H9 (cell line): ENCODE measurements around the gene UVSSA. TPM values are rescaled to one million over a fixed set of nuclear protein-coding genes. Genes with fewer than 3 reads are reported as not detected.

Experiments
- DNase-seq: peaks from one replicate; pipeline ENCODE4 v3.0.0-alpha.2; 2017
- H2AFZ ChIP-seq: one replicate; pipeline ENCODE4 v1.6.1; 2013; ENCODE audit warnings: mild to moderate bottlenecking, low read length, control low read depth, moderate library complexity
- H2AK5ac ChIP-seq: 2 replicates; pipeline ENCODE4 v1.6.1; 2013; ENCODE audit warnings: low read length, control low read depth, mixed read lengths; ENCODE audit not compliant: insufficient read length
- H2BK120ac ChIP-seq: one replicate; pipeline ENCODE4 v1.6.1; 2013; ENCODE audit warnings: low read depth, mild to moderate bottlenecking, low read length, control low read depth, inconsistent platforms; ENCODE audit not compliant: poor library complexity, severe bottlenecking
- H2BK12ac ChIP-seq: 2 replicates; pipeline ENCODE4 v1.6.1; 2013; ENCODE audit warnings: low read length, control low read depth, mixed read lengths, low read depth; ENCODE audit not compliant: insufficient read length
- H2BK15ac ChIP-seq: 2 replicates; pipeline ENCODE4 v1.6.1; 2013; ENCODE audit warnings: low read depth, low read length, control low read depth
- H2BK20ac ChIP-seq: one replicate; pipeline ENCODE4 v1.6.1; 2013; ENCODE audit warnings: low read depth, mild to moderate bottlenecking, low read length, control low read depth, inconsistent platforms; ENCODE audit not compliant: poor library complexity, severe bottlenecking
- H2BK5ac ChIP-seq: 2 replicates; pipeline ENCODE4 v1.6.1; 2013; ENCODE audit warnings: low read length, control low read depth, mixed read lengths; ENCODE audit not compliant: insufficient read length
- H3K14ac ChIP-seq: 2 replicates; pipeline ENCODE4 v1.6.1; 2013; ENCODE audit warnings: low read length, control low read depth; ENCODE audit not compliant: insufficient read depth
- H3K18ac ChIP-seq: 2 replicates; pipeline ENCODE4 v1.6.1; 2013; ENCODE audit warnings: low read depth, mild to moderate bottlenecking, mixed read lengths, low read length, control low read depth; ENCODE audit not compliant: insufficient read length
- H3K23ac ChIP-seq: 2 replicates; pipeline ENCODE4 v1.6.1; 2013; ENCODE audit warnings: low read length, control low read depth, mixed read lengths, low read depth; ENCODE audit not compliant: insufficient read length
- H3K23me2 ChIP-seq: 2 replicates; pipeline ENCODE4 v1.6.1; 2013; ENCODE audit warnings: low read depth, mild to moderate bottlenecking, mixed read lengths, low read length, control low read depth; ENCODE audit not compliant: insufficient read length, poor library complexity, severe bottlenecking
- H3K27ac ChIP-seq: 2 replicates; pipeline ENCODE4 v1.5.1; 2013; ENCODE audit warnings: low read length, control low read depth, mixed read lengths, low read depth; ENCODE audit not compliant: insufficient read length
- H3K27me3 ChIP-seq: 2 replicates; pipeline ENCODE4 v1.6.1; 2013; ENCODE audit warnings: low read length, control low read depth, inconsistent platforms; ENCODE audit not compliant: insufficient read depth
- H3K4ac ChIP-seq: 2 replicates; pipeline ENCODE4 v1.6.1; 2013; ENCODE audit warnings: low read depth, mild to moderate bottlenecking, control low read depth, inconsistent platforms, low read length, moderate library complexity
- H3K4me1 ChIP-seq: 2 replicates; pipeline ENCODE4 v1.6.1; 2013; ENCODE audit warnings: low read length, control low read depth, inconsistent platforms; ENCODE audit not compliant: insufficient read depth
- H3K4me2 ChIP-seq: 2 replicates; pipeline ENCODE4 v1.6.1; 2013; ENCODE audit warnings: low read length, control low read depth, mixed read lengths; ENCODE audit not compliant: insufficient read length, insufficient read depth
- H3K56ac ChIP-seq: 2 replicates; pipeline ENCODE4 v1.6.1; 2013; ENCODE audit warnings: low read depth, mild to moderate bottlenecking, mixed read lengths, low read length, control low read depth; ENCODE audit not compliant: insufficient read length
- H3K79me1 ChIP-seq: 2 replicates; pipeline ENCODE4 v1.6.1; 2013; ENCODE audit warnings: low read depth, mild to moderate bottlenecking, moderate library complexity, low read length, control low read depth, inconsistent platforms; ENCODE audit not compliant: insufficient read depth, poor library complexity, severe bottlenecking
- H3K79me2 ChIP-seq: 2 replicates; pipeline ENCODE4 v1.6.1; 2013; ENCODE audit warnings: low read length, control low read depth, inconsistent platforms; ENCODE audit not compliant: insufficient read depth
- H3K9ac ChIP-seq: 2 replicates; pipeline ENCODE4 v1.6.1; 2013; ENCODE audit warnings: low read length, control low read depth, mixed read lengths; ENCODE audit not compliant: insufficient read length; ENCODE audit errors: extremely low read depth
- H3K9me3 ChIP-seq: one replicate; pipeline ENCODE4 v1.6.1; 2013; ENCODE audit warnings: low read depth, low read length, inconsistent platforms; ENCODE audit not compliant: control insufficient read depth
- H3T11ph ChIP-seq: one replicate; pipeline ENCODE4 v1.6.1; 2013; ENCODE audit warnings: mild to moderate bottlenecking, low read length, control low read depth, inconsistent platforms
- H4K20me1 ChIP-seq: one replicate; pipeline ENCODE4 v1.6.1; 2013; ENCODE audit not compliant: control insufficient read depth, insufficient read length, insufficient read depth
- H4K5ac ChIP-seq: 2 replicates; pipeline ENCODE4 v1.6.1; 2013; ENCODE audit warnings: low read depth, mild to moderate bottlenecking, mixed read lengths, low read length, control low read depth; ENCODE audit not compliant: insufficient read length
- H4K8ac ChIP-seq: replicated peaks from 2 replicates; pipeline ENCODE4 v1.6.1; 2013; ENCODE audit warnings: low read length, control low read depth, mixed read lengths, low read depth; ENCODE audit not compliant: insufficient read length
- H4K91ac ChIP-seq: 2 replicates; pipeline ENCODE4 v1.6.1; 2013; ENCODE audit warnings: low read depth, mild to moderate bottlenecking, moderate library complexity, mixed read lengths, low read length, control low read depth; ENCODE audit not compliant: insufficient read length
- H3K27ac Mint-ChIP-seq, 3 experiments: 2 replicates in 2 of 3; 3 replicates in 1 of 3; pipeline ENCODE4 v1.8.0; 2020 to 2021; ENCODE audit warnings: mixed read lengths in 3 of 3, mild to moderate bottlenecking in 1 of 3, moderate library complexity in 1 of 3
- H3K27me3 Mint-ChIP-seq: 2 replicates; pipeline ENCODE4 v1.8.0; 2021; ENCODE audit warnings: low read depth, mild to moderate bottlenecking, moderate library complexity, mixed read lengths
- H3K36me3 Mint-ChIP-seq, 3 experiments: 2 replicates in 2 of 3; 3 replicates in 1 of 3; pipeline ENCODE4 v1.8.0; 2020 to 2021; ENCODE audit warnings: low read depth in 3 of 3, mixed read lengths in 3 of 3; ENCODE audit not compliant: insufficient read depth in 1 of 3
- H3K4me1 Mint-ChIP-seq, 2 experiments: 2 replicates each; pipeline ENCODE4 v1.8.0; 2020; ENCODE audit warnings: mixed read lengths in 2 of 2
- H3K4me3 Mint-ChIP-seq, 2 experiments: 2 replicates in 1 of 2; 3 replicates in 1 of 2; pipeline ENCODE4 v1.8.0; 2020 to 2021; ENCODE audit warnings: mild to moderate bottlenecking in 2 of 2, mixed read lengths in 2 of 2, moderate library complexity in 1 of 2
- H3K9me3 Mint-ChIP-seq, 2 experiments: 2 replicates in 1 of 2; 3 replicates in 1 of 2; pipeline ENCODE4 v1.8.0; 2020; ENCODE audit warnings: mild to moderate bottlenecking in 2 of 2, mixed read lengths in 2 of 2, moderate library complexity in 1 of 2
- CTCF ChIP-seq: fragments of 200-600 bp; sonication (generic); conservative IDR thresholded peaks from 3 replicates; pipeline ENCODE4 v1.8.0; 2021; ENCODE audit warnings: antibody characterized with exemption, mild to moderate bottlenecking
- WGBS: extraction: QIAGEN DNeasy Blood & Tissue Kit; methylation state at CpG from one replicate; pipeline ENCODE4 v1.1.7; 2013; ENCODE audit warnings: missing lambda C conversion rate, low lambda C conversion rate, mixed read lengths; ENCODE audit not compliant: insufficient read length; ENCODE audit errors: extremely low coverage; 5-methylcytosine and 5-hydroxymethylcytosine counted together
- total RNA-seq: library from RNA; stranded (reverse); gene quantifications from 2 replicates; pipeline ENCODE4 v1.2.1, GENCODE V29; 2021

The UVSSA gene
- total RNA-seq, 1 experiment from 2014 or later: 15.9 TPM

- Histone ChIP-seq H2AFZ (no peak overlapping the region), H2BK15ac (no peak overlapping the region), H3T11ph (no peak overlapping the region), H3K4me2 (no peak overlapping the region), H4K8ac (no peak overlapping the region), H2BK12ac (no peak overlapping the region), H3K23ac (no peak overlapping the region), H2BK120ac (no peak overlapping the region), H4K20me1 (no peaks in the 10 kb centered on the region), H3K9ac (no peak overlapping the region), H2BK20ac (no peak overlapping the region), H4K5ac (no peak overlapping the region), H3K14ac (no peak overlapping the region), H3K4me1 (no peaks in the 10 kb centered on the region; the same call in 1 of the 2 replicates), H2BK5ac (no peak overlapping the region), H2AK5ac (no peak overlapping the region), H3K27ac (no peak overlapping the region), H3K23me2 (peaks cover 11% of the 10 kb centered on the region), H3K27me3 (no peaks in the 10 kb centered on the region), H3K18ac (no peak overlapping the region), H4K91ac (no peak overlapping the region), H3K79me1 (no peaks in the 10 kb centered on the region), H3K56ac (no peak overlapping the region), H3K4ac (no peak overlapping the region), H3K79me2 (no peaks in the 10 kb centered on the region), H3K9me3 (no peaks in the 10 kb centered on the region)
- no CpG with 5 or more reads among the region's 29 CpGs for WGBS
- Mint-ChIP-seq H3K27me3 (no peaks in the 10 kb centered on the region; the same call in 1 of the 2 replicates), H3K9me3 (no peaks in the 10 kb centered on the region; a peak in 1 of 5 replicates), H3K4me1 (peaks cover 23 to 27% of the 10 kb centered on the region in 2 experiments), H3K4me3 (peak overlapping the region in 1 of 2 experiments; percentile 90; a peak in 3 of 5 replicates), H3K27ac (peak overlapping the region in 1 of 3 experiments; percentile 61; a peak in 3 of 7 replicates), H3K36me3 (peaks cover 13 to 36% (median 27%) of the 10 kb centered on the region in 3 experiments)
- TF ChIP-seq CTCF: no peak
- DNase-seq: no peak
Observed at GRCh38 chr4:1349359-1350168, 2.6 kb downstream of the UVSSA start.
